Inferior parietal cortex (tissue), 1 donor: ENCODE results near the gene RNASET2.
"Not testable (repeated sequence)": the region's sequence is repeated elsewhere in the genome, so short reads cannot be mapped to it uniquely, and the experiment has no call there.

Experiments used
- DNase-seq: peaks from one replicate; pipeline ENCODE4 v3.0.0-alpha.2; 2016; ENCODE audit errors: extremely low spot score

RNASET2 gene

GRCh38 chr6:166969390-166970002, 13.1 kb upstream of the RNASET2 start:
- no peak for DNase-seq

DNA sequence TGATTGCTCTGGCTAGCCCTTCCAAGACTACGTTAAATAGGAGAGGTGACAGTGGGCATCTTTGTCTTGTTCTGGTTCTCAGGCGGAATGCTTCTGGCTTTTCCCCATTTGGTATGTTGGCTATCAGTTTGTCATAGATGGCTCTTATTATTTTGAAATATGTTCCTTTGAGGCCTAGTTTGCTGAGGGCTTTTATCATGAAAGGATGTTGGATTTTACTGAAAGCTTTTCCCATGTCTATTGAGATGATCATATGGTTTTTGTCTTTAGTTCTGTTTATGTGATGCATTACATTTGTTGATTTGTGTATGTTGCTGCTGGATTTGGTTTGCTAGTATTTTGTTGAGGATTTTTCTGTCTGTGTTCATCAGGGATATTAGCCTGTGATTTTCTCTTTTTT, 9.9 kb upstream of the RNASET2 start:
- DNase-seq = no peak

GRCh38 chr6:166960609-166960978, 4.2 kb upstream of the RNASET2 start:
- DNase-seq = no peak

DNA sequence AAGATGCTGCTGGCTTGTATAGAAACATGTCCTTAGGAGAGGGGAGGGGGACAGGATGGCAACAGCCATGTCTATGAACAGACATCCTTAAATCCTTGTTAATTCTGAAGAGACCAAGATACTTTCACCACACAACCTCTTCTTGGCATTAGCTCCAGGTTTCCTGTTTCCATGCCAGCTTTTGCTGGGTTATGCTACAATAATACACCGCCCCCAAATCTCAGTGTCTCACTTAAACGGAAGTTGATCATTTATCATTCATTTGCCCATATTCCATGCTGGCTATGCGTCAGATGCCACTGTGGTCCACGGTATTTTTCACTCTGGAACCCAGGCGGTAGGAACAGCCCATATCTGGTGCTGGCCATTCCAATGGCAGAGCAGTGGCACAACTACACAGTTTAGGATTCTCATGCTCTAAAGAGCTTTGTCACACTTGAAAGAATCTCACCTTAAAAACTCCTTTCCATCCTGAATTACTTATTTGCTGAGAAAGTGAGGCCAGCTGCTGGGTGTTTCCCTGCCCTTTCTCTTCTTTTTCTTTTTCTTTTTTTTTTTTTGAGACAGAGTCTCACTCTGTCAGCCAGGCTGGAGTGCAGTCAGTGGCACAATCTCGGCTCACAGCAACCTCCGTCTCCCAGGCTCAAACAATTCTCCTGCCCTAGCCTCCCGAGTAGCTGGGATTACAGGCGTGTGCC, 3.7 kb upstream of the RNASET2 start:
- no peak for DNase-seq

- no peak for DNase-seq
Measured at GRCh38 chr6:166958926-166959861, 2.8 kb upstream of the RNASET2 start.

- DNase-seq = no peak
Measured at GRCh38 chr6:166957805-166958076, 1.4 kb upstream of the RNASET2 start.

DNA sequence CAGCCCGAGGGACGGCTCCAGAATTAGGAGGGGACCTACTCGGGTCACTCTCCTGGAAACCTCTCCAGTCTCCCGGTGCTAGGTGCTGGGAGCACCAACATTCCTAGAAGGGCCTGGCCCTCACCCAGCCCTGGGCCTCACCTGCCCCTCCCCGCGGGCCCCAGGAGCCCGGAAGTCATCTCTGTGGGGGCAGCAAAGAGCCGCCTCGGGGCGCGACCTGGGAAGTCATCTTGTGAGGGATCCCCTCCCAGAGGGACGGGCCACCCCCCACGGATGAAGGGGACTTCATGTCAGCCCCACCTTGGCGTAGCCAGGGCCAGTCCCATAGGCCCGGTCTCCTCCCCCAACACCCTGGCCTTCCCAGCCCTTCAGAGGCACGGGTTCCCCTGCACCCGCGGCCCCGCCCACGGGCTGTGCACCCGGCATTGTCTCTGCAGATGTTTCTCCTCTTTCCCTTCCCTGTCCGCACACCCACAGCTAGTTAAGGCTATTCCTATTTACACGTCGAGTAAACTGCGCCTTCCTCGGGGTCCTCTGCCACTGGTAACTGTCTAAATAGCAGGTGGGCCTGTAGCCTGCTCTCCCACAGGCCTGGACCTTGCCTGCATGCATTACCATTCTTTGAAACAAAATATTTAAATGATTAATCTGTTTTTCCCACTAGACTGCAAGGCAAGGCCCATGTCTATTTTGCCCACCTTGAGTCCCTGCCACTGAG, 896 bp upstream of the RNASET2 start:
- no peak for DNase-seq

- DNase-seq = no peak
Measured at GRCh38 chr6:166955865-166956443, 396 bp downstream of the RNASET2 start.

DNA sequence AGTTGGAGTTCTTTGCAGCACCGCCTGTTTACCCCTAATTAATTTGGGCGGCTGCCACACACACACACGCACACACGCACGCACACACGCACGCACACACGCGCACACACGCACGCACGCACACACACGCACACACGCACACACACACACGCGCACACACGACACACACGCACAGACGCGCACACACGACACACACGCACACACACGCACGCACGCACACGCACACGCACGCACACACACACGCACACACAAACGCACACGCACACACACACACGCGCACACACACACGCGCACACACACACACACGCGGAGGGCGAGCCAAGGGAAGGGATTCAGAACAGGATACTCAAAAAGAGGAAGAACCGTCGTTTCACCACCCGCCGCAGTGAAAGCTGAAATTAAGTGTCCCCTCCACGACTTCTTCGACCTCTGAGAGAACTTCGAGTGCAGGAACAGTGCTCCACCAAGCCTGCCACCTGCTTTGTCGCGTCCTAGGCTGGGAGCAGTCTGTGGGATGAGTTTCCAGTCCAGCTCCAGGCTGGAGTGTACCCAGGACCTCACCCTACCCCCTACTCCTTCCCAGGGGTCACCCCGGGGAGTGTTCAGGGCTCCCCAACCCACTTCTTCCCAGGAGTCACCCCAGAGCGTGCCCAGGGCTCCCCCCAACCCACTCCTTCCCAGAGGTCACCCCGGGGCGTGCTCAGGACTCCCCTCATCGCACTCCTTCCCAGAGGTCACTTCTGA, 1.1 kb downstream of the RNASET2 start:
- DNase-seq = no peak

- no peak for DNase-seq
Measured at GRCh38 chr6:166954118-166954713, 2.1 kb downstream of the RNASET2 start.

DNA sequence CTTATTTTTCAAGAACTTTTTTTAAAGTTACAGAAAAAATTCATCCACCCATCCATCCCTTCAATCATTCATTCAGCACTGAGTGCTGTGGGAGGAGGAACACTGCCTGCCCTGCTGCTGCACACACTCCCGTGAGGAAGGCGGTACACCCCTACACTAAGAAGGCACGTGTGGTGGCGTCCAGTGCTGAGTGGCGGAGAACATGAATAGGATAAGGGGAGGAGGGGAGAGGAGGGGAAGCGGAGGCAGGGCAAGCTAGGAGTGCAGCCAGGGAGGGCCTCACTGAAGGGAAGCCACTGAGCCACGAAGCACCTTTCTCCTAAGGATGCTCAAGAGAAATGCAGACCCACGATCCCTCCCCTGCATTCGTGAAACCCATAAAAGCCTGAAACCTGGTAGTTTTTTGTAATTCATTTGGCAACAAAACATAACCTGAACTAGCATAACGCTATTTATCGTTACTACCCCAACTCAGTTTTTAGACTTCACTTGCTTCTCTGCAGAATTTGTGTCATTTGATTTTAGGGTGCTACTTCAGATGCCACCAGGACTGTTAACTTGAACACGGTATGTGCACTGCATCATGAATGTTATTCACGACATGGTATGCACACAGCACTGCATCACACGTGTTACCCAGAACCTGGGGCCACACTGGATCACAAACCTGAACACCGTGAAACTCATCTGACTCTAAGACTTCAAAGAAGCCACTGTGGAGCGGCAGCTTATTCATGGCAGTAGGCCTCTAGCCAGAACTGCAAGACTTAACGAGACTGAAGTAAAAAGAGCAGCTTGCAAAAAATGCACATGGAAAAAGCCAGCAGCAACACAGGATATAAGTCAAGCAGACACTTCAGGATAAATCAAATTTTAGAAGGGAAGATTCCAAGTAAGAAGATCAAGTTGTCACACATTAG, 3.5 kb downstream of the RNASET2 start:
- DNase-seq = no peak

GRCh38 chr6:166952121-166952520, 4.2 kb downstream of the RNASET2 start:
- DNase-seq = no peak

GRCh38 chr6:166951670-166952060, 4.7 kb downstream of the RNASET2 start:
- no peak for DNase-seq

GRCh38 chr6:166950892-166951669, 5.3 kb downstream of the RNASET2 start:
- DNase-seq = peak; percentile 69

GRCh38 chr6:166950443-166950821, 5.9 kb downstream of the RNASET2 start:
- DNase-seq = no peak

GRCh38 chr6:166949528-166950442, 6.6 kb downstream of the RNASET2 start:
- no peak for DNase-seq

DNA sequence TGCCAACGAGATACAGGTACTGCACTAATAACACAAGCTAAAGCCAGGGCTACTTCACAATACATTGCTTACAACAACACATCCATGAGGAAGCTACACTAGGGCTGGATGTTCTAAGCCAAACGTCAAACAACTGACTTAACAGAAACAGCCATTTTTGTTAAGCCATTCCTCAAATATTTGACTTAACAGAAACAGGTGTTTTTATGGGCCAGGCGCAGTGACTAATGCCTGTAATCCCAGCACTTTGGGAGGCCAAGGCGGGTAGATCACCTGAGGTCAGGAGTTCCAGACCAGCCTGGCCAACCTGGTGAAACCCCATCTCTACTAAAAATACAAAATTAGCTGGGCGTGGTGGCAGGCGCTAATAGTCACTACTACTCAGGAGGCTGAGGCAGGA, 7.6 kb downstream of the RNASET2 start:
- DNase-seq = not testable (repeated sequence)

- DNase-seq = no peak
Measured at GRCh38 chr6:166947251-166947650, 9.1 kb downstream of the RNASET2 start.
